ENCODE measurements around the gene ZC3H4. TPM values are rescaled to one million over a fixed set of nuclear protein-coding genes. Genes with fewer than 3 reads are reported as not detected.

ZC3H4 gene
- total and polyA plus RNA-seq, 2 donors from 2014 or later, result 5.7 to 55.2 TPM

- no peaks in the 10 kb centered on the region for H3K4me1 ChIP-seq (ENCODE audit: control insufficient read depth in 2 of 3, insufficient read depth in 2 of 3, low read depth in 1 of 3, low read length in 3 of 3)
- intact Hi-C loops (cut with DNase I), result no loop called here
- H3K9ac ChIP-seq (ENCODE audit: low read length in 3 of 3), result peak within 1 kb of the TSS; percentile 30 to 84 (median 80)
- no peaks in the 10 kb centered on the region for H3K27me3 ChIP-seq (ENCODE audit: control insufficient read depth, insufficient read depth, low read length)
- no peaks in the 10 kb centered on the region for H3K36me3 ChIP-seq (ENCODE audit: control insufficient read depth in 2 of 3, insufficient read depth in 3 of 3, low read length in 3 of 3)
- H3K27ac ChIP-seq (ENCODE audit: low read depth in 2 of 2, low read length in 2 of 2), result peak within 1 kb of the TSS; percentile 81 to 89
- peak; percentile 56 for TF ChIP-seq CTCF (IDR thresholded peaks at IDR 0.05; ENCODE audit: borderline replicate concordance, extremely low read depth, insufficient read depth)
- DNase-seq (peak; percentile 98 to 99 (median 98)), FAIRE-seq (no peak)
- peak within 1 kb of the TSS; percentile 55 to 91 (median 88) for H3K4me3 ChIP-seq (ENCODE audit: low read length in 3 of 3)
- no peaks in the 10 kb centered on the region for H3K9me3 ChIP-seq (ENCODE audit: control insufficient read depth in 2 of 3, insufficient read depth in 1 of 3, low read length in 3 of 3)
Measured at GRCh38 chr19:47130589-47131227, 17.1 kb upstream of the ZC3H4 start, which contains the start of gene SAE1. SAE1 (plus strand) TSS chr19:47130835; CDS start chr19:47130931, 96 bp downstream.

GRCh38 chr19:47130120-47130588, 16.6 kb upstream of the ZC3H4 start:
- intact Hi-C loops (cut with DNase I), result no loop called here
- peak overlapping the region in 1 of 2 donors; percentile 89 for H3K27ac ChIP-seq (ENCODE audit: low read depth in 2 of 2, low read length in 2 of 2)
- no peak for FAIRE-seq

GRCh38 chr19:47129579-47129978, 16.0 kb upstream of the ZC3H4 start:
- H3K36me3 ChIP-seq (ENCODE audit: control insufficient read depth in 2 of 3, insufficient read depth in 3 of 3, low read length in 3 of 3), result no peaks in the 10 kb centered on the region
- TF ChIP-seq CTCF (IDR thresholded peaks at IDR 0.05; ENCODE audit: borderline replicate concordance, extremely low read depth, insufficient read depth), result no peak
- intact Hi-C loops (cut with DNase I), result no loop called here
- no peak overlapping the region for H3K9ac ChIP-seq (ENCODE audit: low read length in 3 of 3)
- DNase-seq (no peak), FAIRE-seq (no peak)
- H3K4me1 ChIP-seq (ENCODE audit: control insufficient read depth in 2 of 3, insufficient read depth in 2 of 3, low read depth in 1 of 3, low read length in 3 of 3), result peaks cover 0 to 4% (median 0%) of the 10 kb centered on the region in 3 donors
- no peaks in the 10 kb centered on the region for H3K9me3 ChIP-seq (ENCODE audit: control insufficient read depth in 2 of 3, insufficient read depth in 1 of 3, low read length in 3 of 3)
- no peak overlapping the region for H3K27ac ChIP-seq (ENCODE audit: low read depth in 2 of 2, low read length in 2 of 2)
- no peak overlapping the region for H3K4me3 ChIP-seq (ENCODE audit: low read length in 3 of 3)
- no peaks in the 10 kb centered on the region for H3K27me3 ChIP-seq (ENCODE audit: control insufficient read depth, insufficient read depth, low read length)

More at GRCh38 chr19:47130120-47130588, 16.6 kb upstream of the ZC3H4 start:
- Histone ChIP-seq H3K9me3 (ENCODE audit: control insufficient read depth in 2 of 3, insufficient read depth in 1 of 3, low read length in 3 of 3) (no peaks in the 10 kb centered on the region), H3K27me3 (ENCODE audit: control insufficient read depth, insufficient read depth, low read length) (no peaks in the 10 kb centered on the region), H3K4me3 (ENCODE audit: low read length in 3 of 3) (peak overlapping the region; percentile 35 to 91 (median 88)), H3K36me3 (ENCODE audit: control insufficient read depth in 2 of 3, insufficient read depth in 3 of 3, low read length in 3 of 3) (no peaks in the 10 kb centered on the region), H3K9ac (ENCODE audit: low read length in 3 of 3) (no peak overlapping the region), H3K4me1 (ENCODE audit: control insufficient read depth in 2 of 3, insufficient read depth in 2 of 3, low read depth in 1 of 3, low read length in 3 of 3) (peaks cover 0 to 2% (median 0%) of the 10 kb centered on the region in 3 donors)
- no peak for TF ChIP-seq CTCF (IDR thresholded peaks at IDR 0.05; ENCODE audit: borderline replicate concordance, extremely low read depth, insufficient read depth)
- no peak for DNase-seq

All from kidney (tissue), 14 donors.